ENCODE measurements around the gene GRAP2. TPM values are rescaled to one million over a fixed set of nuclear protein-coding genes. Genes with fewer than 3 reads are reported as not detected.

GRAP2 gene
- total RNA-seq, 1 donor, result not detected

GRCh38 chr22:39924286-39924685 lies 23.4 kb downstream of the GRAP2 start:
- no peaks in the 10 kb centered on the region for H4K20me1 ChIP-seq (ENCODE audit: insufficient read depth, low read length)
- H3K27me3 ChIP-seq (ENCODE audit: insufficient read depth, low read length), result peaks cover 25% of the 10 kb centered on the region
- DNase-seq (ENCODE audit: insufficient read length, low spot score, missing footprints), result no peak
- H3K4me2 ChIP-seq (ENCODE audit: insufficient read depth, low read length), result no peak overlapping the region
- no peaks in the 10 kb centered on the region for H3K79me2 ChIP-seq (ENCODE audit: insufficient read depth, low read length)
- no peak overlapping the region for H3K27ac ChIP-seq (ENCODE audit: low read depth, low read length)
- no peaks in the 10 kb centered on the region for H3K4me1 ChIP-seq (ENCODE audit: insufficient read depth, low read length)
- H3K36me3 ChIP-seq (ENCODE audit: insufficient read depth, low read length), result no peaks in the 10 kb centered on the region
- H3K9me3 ChIP-seq (ENCODE audit: low read depth, low read length), result no peaks in the 10 kb centered on the region
- no peak overlapping the region for H3K4me3 ChIP-seq (ENCODE audit: insufficient read depth, low read length)
- H2AFZ ChIP-seq (ENCODE audit: low read length), result no peak overlapping the region
- TF ChIP-seq CTCF (IDR thresholded peaks at IDR 0.05; ENCODE audit: extremely low read depth, low read depth, low read length), result no peak

- Histone ChIP-seq H2AFZ (ENCODE audit: low read length) (no peak overlapping the region), H4K20me1 (ENCODE audit: insufficient read depth, low read length) (no peaks in the 10 kb centered on the region), H3K36me3 (ENCODE audit: insufficient read depth, low read length) (no peaks in the 10 kb centered on the region), H3K27me3 (ENCODE audit: insufficient read depth, low read length) (peaks cover 23% of the 10 kb centered on the region), H3K4me3 (ENCODE audit: insufficient read depth, low read length) (no peak overlapping the region), H3K79me2 (ENCODE audit: insufficient read depth, low read length) (no peaks in the 10 kb centered on the region), H3K4me2 (ENCODE audit: insufficient read depth, low read length) (no peak overlapping the region), H3K4me1 (ENCODE audit: insufficient read depth, low read length) (no peaks in the 10 kb centered on the region), H3K9me3 (ENCODE audit: low read depth, low read length) (no peaks in the 10 kb centered on the region), H3K27ac (ENCODE audit: low read depth, low read length) (no peak overlapping the region)
- no peak for TF ChIP-seq CTCF (IDR thresholded peaks at IDR 0.05; ENCODE audit: extremely low read depth, low read depth, low read length)
- no peak for DNase-seq (ENCODE audit: insufficient read length, low spot score, missing footprints)
Measured at GRCh38 chr22:39925273-39925672, 24.4 kb downstream of the GRAP2 start.

- Histone ChIP-seq H3K27me3 (ENCODE audit: insufficient read depth, low read length) (peaks cover 29% of the 10 kb centered on the region), H3K4me1 (ENCODE audit: insufficient read depth, low read length) (no peaks in the 10 kb centered on the region), H3K4me2 (ENCODE audit: insufficient read depth, low read length) (no peak overlapping the region), H3K9me3 (ENCODE audit: low read depth, low read length) (no peaks in the 10 kb centered on the region), H4K20me1 (ENCODE audit: insufficient read depth, low read length) (no peaks in the 10 kb centered on the region), H3K36me3 (ENCODE audit: insufficient read depth, low read length) (no peaks in the 10 kb centered on the region), H2AFZ (ENCODE audit: low read length) (no peak overlapping the region), H3K27ac (ENCODE audit: low read depth, low read length) (no peak overlapping the region), H3K79me2 (ENCODE audit: insufficient read depth, low read length) (no peaks in the 10 kb centered on the region), H3K4me3 (ENCODE audit: insufficient read depth, low read length) (no peak overlapping the region)
- DNase-seq (ENCODE audit: insufficient read length, low spot score, missing footprints), result no peak
- TF ChIP-seq CTCF (IDR thresholded peaks at IDR 0.05; ENCODE audit: extremely low read depth, low read depth, low read length), result no peak
Measured at GRCh38 chr22:39925909-39926679, 25.2 kb downstream of the GRAP2 start.

- Histone ChIP-seq H3K36me3 (ENCODE audit: insufficient read depth, low read length) (no peaks in the 10 kb centered on the region), H3K27ac (ENCODE audit: low read depth, low read length) (no peak overlapping the region), H3K4me3 (ENCODE audit: insufficient read depth, low read length) (no peak overlapping the region), H3K4me2 (ENCODE audit: insufficient read depth, low read length) (no peak overlapping the region), H3K27me3 (ENCODE audit: insufficient read depth, low read length) (peaks cover 31% of the 10 kb centered on the region), H3K4me1 (ENCODE audit: insufficient read depth, low read length) (no peaks in the 10 kb centered on the region), H3K9me3 (ENCODE audit: low read depth, low read length) (no peaks in the 10 kb centered on the region), H3K79me2 (ENCODE audit: insufficient read depth, low read length) (no peaks in the 10 kb centered on the region), H4K20me1 (ENCODE audit: insufficient read depth, low read length) (no peaks in the 10 kb centered on the region), H2AFZ (ENCODE audit: low read length) (no peak overlapping the region)
- no peak for DNase-seq (ENCODE audit: insufficient read length, low spot score, missing footprints)
- no peak for TF ChIP-seq CTCF (IDR thresholded peaks at IDR 0.05; ENCODE audit: extremely low read depth, low read depth, low read length)
Measured at GRCh38 chr22:39926753-39927152, 25.9 kb downstream of the GRAP2 start.
